ENCODE data around the gene RAG1. TPM values are rescaled to one million over a fixed set of nuclear protein-coding genes. Genes with fewer than 3 reads are reported as not detected.

RAG1 gene
- total and polyA plus RNA-seq, 2 donors (not counting 1 experiment from before 2014, with no cell fraction given), result 0.06 to 0.37 TPM

DNA sequence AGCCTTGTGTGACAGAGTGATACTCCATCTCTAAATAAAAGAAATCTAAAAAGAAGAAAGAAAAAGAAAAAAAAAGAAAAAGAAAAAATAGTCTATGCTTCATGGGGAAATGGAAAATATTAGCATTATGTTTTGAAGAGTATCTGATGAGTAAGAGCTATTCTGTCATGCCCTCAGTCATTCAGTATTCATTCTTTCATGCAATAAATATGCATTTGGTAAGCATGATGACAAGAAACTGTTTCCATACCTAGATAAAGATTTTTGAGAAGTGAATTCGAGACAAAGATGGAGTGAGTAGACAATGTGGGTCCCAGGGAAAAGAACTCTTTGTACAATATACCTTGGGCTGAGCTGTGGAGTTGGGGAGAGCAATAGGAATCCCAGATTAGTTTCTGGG is 20.3 kb downstream of the RAG1 start:
- no peak overlapping the region for H3K27ac Mint-ChIP-seq
- H3K4me3 Mint-ChIP-seq, result no peak overlapping the region
- Histone ChIP-seq H2AFZ (ENCODE audit: insufficient read depth, low read depth, low read length, poor library complexity, severe bottlenecking) (no peak overlapping the region), H3K4me3 (ENCODE audit: control extremely low read depth in 1 of 5, extremely low read depth in 1 of 5, insufficient read depth in 1 of 5, low read depth in 2 of 5, low read length in 4 of 5) (no peak overlapping the region), H3K36me3 (replicated peaks in 1 of 2; ENCODE audit: control extremely low read depth in 1 of 2, control insufficient read depth in 1 of 2, extremely low read depth in 1 of 2, insufficient read depth in 2 of 2, low read length in 1 of 2) (no peaks in the 10 kb centered on the region), H3K9ac (ENCODE audit: low read length) (no peak overlapping the region), H3K79me2 (ENCODE audit: control insufficient read depth, insufficient read depth, low read length) (no peaks in the 10 kb centered on the region), H3K9me3 (ENCODE audit: control extremely low read depth in 1 of 3, control insufficient read depth in 2 of 3, insufficient read depth in 1 of 3, low read length in 2 of 3) (no peaks in the 10 kb centered on the region), H3K4me1 (ENCODE audit: control insufficient read depth in 2 of 2, insufficient read depth in 2 of 2, low read length in 2 of 2) (no peaks in the 10 kb centered on the region), H3K27me3 (replicated peaks in 1 of 4; ENCODE audit: control extremely low read depth in 1 of 4, control insufficient read depth in 3 of 4, insufficient read depth in 4 of 4, low read length in 3 of 4) (peaks cover 0 to 2% (median 0%) of the 10 kb centered on the region in 4 experiments), H3K27ac (ENCODE audit: low read length in 2 of 2) (no peak overlapping the region), H4K20me1 (ENCODE audit: control insufficient read depth, insufficient read depth, low read length, poor library complexity, severe bottlenecking) (no peaks in the 10 kb centered on the region), H3K4me2 (replicated peaks; ENCODE audit: low read depth, low read length, poor library complexity, severe bottlenecking) (no peak overlapping the region)
- ATAC-seq (ENCODE audit: low read depth) (no peak), DNase-seq (no peak)
- H3K9me3 Mint-ChIP-seq (ENCODE audit: insufficient read depth), result no peaks in the 10 kb centered on the region
- CTCF ChIA-PET, result no interaction called here
- peaks cover 2% of the 10 kb centered on the region for H3K4me1 Mint-ChIP-seq
- intact Hi-C loops (cut with micrococcal nuclease), result no loop called here
- TF ChIP-seq EZH2 (IDR thresholded peaks at IDR 0.05; ENCODE audit: borderline replicate concordance, insufficient read depth, low read depth, low read length, poor library complexity, severe bottlenecking), result no peak
- TF ChIP-seq, protein P1, sequence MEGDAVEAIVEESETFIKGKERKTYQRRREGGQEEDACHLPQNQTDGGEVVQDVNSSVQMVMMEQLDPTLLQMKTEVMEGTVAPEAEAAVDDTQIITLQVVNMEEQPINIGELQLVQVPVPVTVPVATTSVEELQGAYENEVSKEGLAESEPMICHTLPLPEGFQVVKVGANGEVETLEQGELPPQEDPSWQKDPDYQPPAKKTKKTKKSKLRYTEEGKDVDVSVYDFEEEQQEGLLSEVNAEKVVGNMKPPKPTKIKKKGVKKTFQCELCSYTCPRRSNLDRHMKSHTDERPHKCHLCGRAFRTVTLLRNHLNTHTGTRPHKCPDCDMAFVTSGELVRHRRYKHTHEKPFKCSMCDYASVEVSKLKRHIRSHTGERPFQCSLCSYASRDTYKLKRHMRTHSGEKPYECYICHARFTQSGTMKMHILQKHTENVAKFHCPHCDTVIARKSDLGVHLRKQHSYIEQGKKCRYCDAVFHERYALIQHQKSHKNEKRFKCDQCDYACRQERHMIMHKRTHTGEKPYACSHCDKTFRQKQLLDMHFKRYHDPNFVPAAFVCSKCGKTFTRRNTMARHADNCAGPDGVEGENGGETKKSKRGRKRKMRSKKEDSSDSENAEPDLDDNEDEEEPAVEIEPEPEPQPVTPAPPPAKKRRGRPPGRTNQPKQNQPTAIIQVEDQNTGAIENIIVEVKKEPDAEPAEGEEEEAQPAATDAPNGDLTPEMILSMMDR (IDR thresholded peaks at IDR 0.05), result no peak
- no CpG with 5 or more reads among the region's 1 CpG for WGBS (ENCODE audit: insufficient coverage)
- peaks cover 28% of the 10 kb centered on the region for H3K27me3 Mint-ChIP-seq
- POLR2A ChIA-PET, result no interaction called here

DNA sequence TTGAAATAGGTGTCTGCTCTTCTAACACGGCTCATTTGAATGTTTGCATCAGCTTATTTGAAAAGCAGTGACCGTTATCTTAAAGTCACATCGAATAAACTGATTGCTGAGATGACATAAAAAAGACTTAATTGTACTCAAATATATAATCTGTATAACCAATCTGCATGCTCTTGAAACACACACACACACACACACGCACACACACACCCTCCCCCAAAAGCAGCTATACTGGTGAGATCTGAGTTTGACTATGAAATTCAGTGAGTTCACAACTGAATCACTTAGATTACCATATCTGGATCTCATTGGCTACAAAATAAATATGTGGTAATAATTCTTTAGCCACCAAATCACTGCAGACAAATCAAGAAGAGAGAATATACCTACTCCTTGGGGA is 22.7 kb downstream of the RAG1 start:
- H3K4me2 ChIP-seq (replicated peaks; ENCODE audit: low read depth, low read length, poor library complexity, severe bottlenecking), result no peak overlapping the region
- no peak overlapping the region for H3K27ac ChIP-seq (ENCODE audit: low read length in 2 of 2)
- no peaks in the 10 kb centered on the region for H3K79me2 ChIP-seq (ENCODE audit: control insufficient read depth, insufficient read depth, low read length)
- no CpG with 5 or more reads among the region's 4 CpGs for WGBS (ENCODE audit: insufficient coverage)
- Mint-ChIP-seq H3K4me1 (peaks cover 10% of the 10 kb centered on the region), H3K9me3 (ENCODE audit: insufficient read depth) (no peaks in the 10 kb centered on the region), H3K4me3 (no peak overlapping the region), H3K27me3 (peaks cover 46% of the 10 kb centered on the region), H3K27ac (no peak overlapping the region)
- no peak for ATAC-seq (ENCODE audit: low read depth)
- H2AFZ ChIP-seq (ENCODE audit: insufficient read depth, low read depth, low read length, poor library complexity, severe bottlenecking), result no peak overlapping the region
- no peak overlapping the region for H3K9ac ChIP-seq (ENCODE audit: low read length)
- ChIA-PET POLR2A (no interaction called here), CTCF (no interaction called here)
- H3K36me3 ChIP-seq (replicated peaks in 1 of 2; ENCODE audit: control extremely low read depth in 1 of 2, control insufficient read depth in 1 of 2, extremely low read depth in 1 of 2, insufficient read depth in 2 of 2, low read length in 1 of 2), result no peaks in the 10 kb centered on the region
- no peak for DNase-seq
- intact Hi-C loops (cut with micrococcal nuclease), result no loop called here
- peaks cover 0 to 19% (median 13%) of the 10 kb centered on the region in 4 experiments for H3K27me3 ChIP-seq (replicated peaks in 1 of 4; ENCODE audit: control extremely low read depth in 1 of 4, control insufficient read depth in 3 of 4, insufficient read depth in 4 of 4, low read length in 3 of 4)
- peaks cover 8 to 14% of the 10 kb centered on the region in 2 donors for H3K4me1 ChIP-seq (ENCODE audit: control insufficient read depth in 2 of 2, insufficient read depth in 2 of 2, low read length in 2 of 2)
- TF ChIP-seq EZH2 (IDR thresholded peaks at IDR 0.05; ENCODE audit: borderline replicate concordance, insufficient read depth, low read depth, low read length, poor library complexity, severe bottlenecking), result no peak
- TF ChIP-seq, protein P1 (IDR thresholded peaks at IDR 0.05), result no peak
- H3K4me3 ChIP-seq (ENCODE audit: control extremely low read depth in 1 of 5, extremely low read depth in 1 of 5, insufficient read depth in 1 of 5, low read depth in 2 of 5, low read length in 4 of 5), result no peak overlapping the region
- no peaks in the 10 kb centered on the region for H4K20me1 ChIP-seq (ENCODE audit: control insufficient read depth, insufficient read depth, low read length, poor library complexity, severe bottlenecking)
- no peaks in the 10 kb centered on the region for H3K9me3 ChIP-seq (ENCODE audit: control extremely low read depth in 1 of 3, control insufficient read depth in 2 of 3, insufficient read depth in 1 of 3, low read length in 2 of 3)
